ENCODE data around the gene PLPP4. TPM values are rescaled to one million over a fixed set of nuclear protein-coding genes. Genes with fewer than 3 reads are reported as not detected.
A peak's percentile ranks its signal among the peaks of the same experiment; 100 is the strongest.

PLPP4 gene
- total and polyA plus RNA-seq, 2 experiments from 2014 or later: 0.74 to 1.0 TPM

DNA sequence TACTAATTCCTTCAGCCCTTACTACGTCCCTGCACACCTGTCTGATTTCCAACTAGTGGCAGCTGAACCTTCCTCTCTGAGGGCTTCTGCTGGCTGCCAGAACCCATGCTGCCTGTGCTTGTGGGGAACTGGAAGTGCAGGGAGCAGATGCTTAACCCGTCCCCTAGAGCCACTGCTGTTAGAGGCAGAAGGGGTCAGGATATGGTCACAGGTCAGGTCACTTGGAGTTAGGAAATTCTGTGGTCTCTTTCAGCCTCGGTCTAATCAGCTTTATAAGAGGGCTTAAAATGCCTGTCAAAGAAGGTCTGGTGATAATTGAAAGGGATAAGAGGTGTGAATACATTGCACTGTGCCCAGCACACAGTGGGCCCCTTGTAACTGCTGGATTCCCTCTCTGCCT, 82.0 kb downstream of the PLPP4 start:
- Histone ChIP-seq H3K27ac (no peak overlapping the region), H3K36me3 (no peaks in the 10 kb centered on the region)

DNA sequence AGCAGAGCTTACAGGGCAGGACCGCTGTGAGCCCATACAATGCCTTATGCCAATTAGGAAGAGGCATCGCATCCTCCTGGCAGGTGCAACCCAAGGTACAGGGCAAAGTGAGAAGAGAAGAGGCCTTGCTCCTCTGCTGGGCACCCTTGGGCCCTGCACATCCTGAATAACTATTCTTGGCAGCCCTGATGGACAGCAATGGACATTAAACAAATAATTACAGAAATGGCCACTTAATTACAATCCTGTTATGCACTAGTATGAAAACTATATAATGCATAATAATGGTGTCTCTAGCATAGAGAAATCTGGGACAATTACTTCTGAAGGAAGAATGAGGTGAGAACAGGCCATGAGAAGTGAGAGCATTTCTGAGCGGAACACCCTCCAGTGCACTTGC, 83.5 kb downstream of the PLPP4 start:
- H3K27me3 ChIP-seq: no peaks in the 10 kb centered on the region
- TF ChIP-seq, protein P1, sequence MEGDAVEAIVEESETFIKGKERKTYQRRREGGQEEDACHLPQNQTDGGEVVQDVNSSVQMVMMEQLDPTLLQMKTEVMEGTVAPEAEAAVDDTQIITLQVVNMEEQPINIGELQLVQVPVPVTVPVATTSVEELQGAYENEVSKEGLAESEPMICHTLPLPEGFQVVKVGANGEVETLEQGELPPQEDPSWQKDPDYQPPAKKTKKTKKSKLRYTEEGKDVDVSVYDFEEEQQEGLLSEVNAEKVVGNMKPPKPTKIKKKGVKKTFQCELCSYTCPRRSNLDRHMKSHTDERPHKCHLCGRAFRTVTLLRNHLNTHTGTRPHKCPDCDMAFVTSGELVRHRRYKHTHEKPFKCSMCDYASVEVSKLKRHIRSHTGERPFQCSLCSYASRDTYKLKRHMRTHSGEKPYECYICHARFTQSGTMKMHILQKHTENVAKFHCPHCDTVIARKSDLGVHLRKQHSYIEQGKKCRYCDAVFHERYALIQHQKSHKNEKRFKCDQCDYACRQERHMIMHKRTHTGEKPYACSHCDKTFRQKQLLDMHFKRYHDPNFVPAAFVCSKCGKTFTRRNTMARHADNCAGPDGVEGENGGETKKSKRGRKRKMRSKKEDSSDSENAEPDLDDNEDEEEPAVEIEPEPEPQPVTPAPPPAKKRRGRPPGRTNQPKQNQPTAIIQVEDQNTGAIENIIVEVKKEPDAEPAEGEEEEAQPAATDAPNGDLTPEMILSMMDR (IDR thresholded peaks at IDR 0.05; ENCODE audit: low read depth, low read length): no peak
- H3K4me1 ChIP-seq (ENCODE audit: low read depth): peaks cover 6% of the 10 kb centered on the region
- H3K36me3 ChIP-seq: no peaks in the 10 kb centered on the region
- H3K9me3 ChIP-seq (ENCODE audit: low read depth): no peaks in the 10 kb centered on the region
- DNase-seq (ENCODE audit: low read depth in 1 of 2, low spot score in 1 of 2): no peak
- H3K4me3 ChIP-seq: no peak overlapping the region
- no peak overlapping the region for H3K27ac ChIP-seq

More for the DNA sequence above, 82.0 kb downstream of the PLPP4 start:
- DNase-seq (ENCODE audit: low read depth in 1 of 2, low spot score in 1 of 2): peak in 1 of 2 donors; percentile 43
- H3K4me1 ChIP-seq (ENCODE audit: low read depth): peaks cover 6% of the 10 kb centered on the region
- H3K27me3 ChIP-seq: no peaks in the 10 kb centered on the region
- TF ChIP-seq, protein P1 (IDR thresholded peaks at IDR 0.05; ENCODE audit: low read depth, low read length): no peak
- H3K4me3 ChIP-seq: no peak overlapping the region
- no peaks in the 10 kb centered on the region for H3K9me3 ChIP-seq (ENCODE audit: low read depth)

DNA sequence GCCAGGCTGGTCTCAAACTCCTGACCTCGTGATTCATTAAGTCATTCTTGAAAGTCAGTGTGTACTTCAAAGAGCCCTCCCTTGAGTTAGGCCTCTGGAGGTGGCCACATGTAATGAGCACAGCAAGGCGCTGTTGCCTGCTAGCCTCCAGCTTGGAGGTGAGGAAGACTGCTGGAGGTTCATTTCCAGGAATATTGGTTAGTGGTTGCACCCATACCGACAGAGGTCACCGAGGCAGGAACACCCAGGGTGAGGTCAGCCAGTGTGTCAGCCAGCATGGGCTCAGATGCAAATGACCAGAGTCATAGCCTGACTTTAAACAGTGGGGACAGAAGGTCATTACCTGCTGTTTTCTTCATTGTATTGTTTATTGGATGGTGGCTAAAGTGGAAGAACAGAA, 85.0 kb downstream of the PLPP4 start:
- Histone ChIP-seq H3K27me3 (no peaks in the 10 kb centered on the region), H3K36me3 (no peaks in the 10 kb centered on the region), H3K27ac (no peak overlapping the region), H3K4me1 (ENCODE audit: low read depth) (peaks cover 6% of the 10 kb centered on the region), H3K9me3 (ENCODE audit: low read depth) (no peaks in the 10 kb centered on the region), H3K4me3 (no peak overlapping the region)
- TF ChIP-seq, protein P1 (IDR thresholded peaks at IDR 0.05; ENCODE audit: low read depth, low read length): no peak
- DNase-seq (ENCODE audit: low read depth in 1 of 2, low spot score in 1 of 2): no peak

DNA sequence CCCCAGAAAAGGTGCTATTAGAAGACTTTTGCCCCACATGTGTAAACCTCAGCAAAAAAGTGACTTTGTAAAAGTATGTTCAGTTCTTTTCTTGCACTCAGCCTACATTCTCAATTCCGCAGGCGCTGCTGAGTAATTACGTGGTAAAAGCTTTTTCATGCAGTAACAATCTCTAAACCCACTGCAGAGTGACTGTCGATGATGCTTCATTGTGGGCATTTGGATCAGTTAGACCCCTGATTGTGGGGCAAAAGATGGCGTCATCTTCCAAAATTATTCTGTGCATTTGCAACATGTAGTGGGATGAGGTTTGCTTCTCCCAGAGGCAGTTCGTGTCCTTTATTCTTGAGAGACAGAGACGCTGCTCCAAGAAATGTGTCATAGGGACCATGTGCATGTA, 85.6 kb downstream of the PLPP4 start:
- Histone ChIP-seq H3K4me3 (no peak overlapping the region), H3K27me3 (no peaks in the 10 kb centered on the region), H3K27ac (no peak overlapping the region), H3K4me1 (ENCODE audit: low read depth) (peaks cover 6% of the 10 kb centered on the region), H3K36me3 (no peaks in the 10 kb centered on the region), H3K9me3 (ENCODE audit: low read depth) (no peaks in the 10 kb centered on the region)
- DNase-seq (ENCODE audit: low read depth in 1 of 2, low spot score in 1 of 2): no peak
- TF ChIP-seq, protein P1 (IDR thresholded peaks at IDR 0.05; ENCODE audit: low read depth, low read length): no peak

DNA sequence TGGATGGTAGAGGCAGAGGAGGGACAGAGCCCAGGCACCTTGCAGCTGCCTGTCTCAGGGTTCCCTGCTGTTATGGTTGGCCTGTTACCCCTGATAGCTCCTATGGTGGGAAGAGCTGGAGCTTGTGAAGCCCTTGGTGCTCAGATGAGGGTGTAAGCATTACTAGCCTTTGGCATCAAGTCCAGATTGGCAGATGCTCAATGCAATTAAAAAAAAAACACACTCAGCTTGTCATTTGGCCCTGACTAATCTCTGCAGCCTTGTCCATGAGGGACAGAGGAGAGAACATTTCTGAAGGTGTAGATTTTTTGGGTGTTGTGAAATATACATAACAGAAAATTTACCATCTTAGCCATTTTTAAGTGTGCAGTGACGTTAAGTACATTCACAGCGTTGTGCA, 86.3 kb downstream of the PLPP4 start:
- DNase-seq (ENCODE audit: low read depth in 1 of 2, low spot score in 1 of 2): no peak

More for the DNA sequence above, 86.3 kb downstream of the PLPP4 start:
- no peaks in the 10 kb centered on the region for H3K27me3 ChIP-seq
- H3K4me3 ChIP-seq: no peak overlapping the region
- peaks cover 6% of the 10 kb centered on the region for H3K4me1 ChIP-seq (ENCODE audit: low read depth)
- H3K36me3 ChIP-seq: no peaks in the 10 kb centered on the region
- TF ChIP-seq, protein P1 (IDR thresholded peaks at IDR 0.05; ENCODE audit: low read depth, low read length): no peak
- no peak overlapping the region for H3K27ac ChIP-seq
- no peaks in the 10 kb centered on the region for H3K9me3 ChIP-seq (ENCODE audit: low read depth)

All from cardiac muscle cell (in vitro differentiated cells and primary cell).